NCI-H510A treated with DMSO at 0.1 percent for 48 hours (cell line): ENCODE data around the gene SPG21.

ENCODE experiments used
- DNase-seq: peaks from one replicate; lab custom pipeline; 2025; lab: John Stamatoyannopoulos, UW

SPG21 gene

GRCh38 chr15:64991536-64992135, 1.9 kb upstream of the SPG21 start:
- DNase-seq: no peak

GRCh38 chr15:64990168-64990470, 405 bp upstream of the SPG21 start:
- no peak for DNase-seq

- DNase-seq: no peak
These were observed 2.6 kb downstream of the SPG21 start for GRCh38 chr15:64987136-64987535.

DNA sequence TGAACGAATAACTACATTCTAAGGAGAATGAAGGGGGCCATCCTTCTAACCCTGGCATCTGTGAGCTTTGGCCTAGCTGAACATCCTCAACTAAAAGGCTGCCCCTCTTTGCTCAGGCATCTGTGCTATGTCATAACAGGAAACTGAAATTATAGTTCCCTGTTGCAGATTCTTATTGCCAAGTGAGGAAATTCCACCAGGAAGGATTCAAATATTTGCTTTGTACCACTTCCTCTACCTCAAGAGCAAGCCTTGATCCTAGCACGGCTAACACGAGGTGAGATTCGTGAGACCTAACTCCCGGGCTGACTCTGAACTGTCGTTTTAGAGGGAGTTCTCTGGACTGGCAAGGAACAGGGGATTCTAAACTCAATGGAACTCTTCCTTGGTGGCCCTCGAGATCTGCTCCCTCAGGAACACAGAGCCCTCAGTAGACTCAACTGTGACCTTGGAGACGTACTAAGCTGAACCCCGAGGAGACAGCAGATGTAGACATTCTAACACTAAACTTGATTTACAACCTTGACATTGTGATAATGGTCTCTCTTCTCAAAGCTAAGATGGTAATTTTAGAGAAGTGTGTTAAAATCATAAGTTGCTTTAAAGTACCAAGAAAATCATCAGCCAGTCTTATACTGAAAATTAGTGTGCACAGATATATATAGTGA, 4.2 kb downstream of the SPG21 start:
- DNase-seq: no peak

DNA sequence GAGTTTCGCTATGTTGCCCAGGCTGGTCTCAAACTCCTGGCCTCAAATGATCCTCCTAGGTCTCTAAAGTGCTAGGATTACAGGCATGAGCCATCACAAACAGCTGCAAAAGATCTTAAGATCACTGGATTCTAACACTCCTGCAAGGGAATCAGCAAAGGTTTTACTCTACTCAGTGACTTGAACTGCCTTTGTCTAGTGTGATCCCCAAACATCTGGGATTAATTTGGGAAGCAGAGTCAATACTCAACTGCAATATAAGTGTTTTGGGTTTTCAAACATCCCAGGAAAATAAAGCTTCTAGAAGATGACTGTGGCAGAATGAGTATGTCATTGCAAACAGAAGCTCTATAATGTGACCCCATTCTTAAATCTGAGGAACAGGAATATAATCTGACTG, 7.2 kb downstream of the SPG21 start:
- no peak for DNase-seq

GRCh38 chr15:64981812-64982431, 7.8 kb downstream of the SPG21 start:
- no peak for DNase-seq

DNA sequence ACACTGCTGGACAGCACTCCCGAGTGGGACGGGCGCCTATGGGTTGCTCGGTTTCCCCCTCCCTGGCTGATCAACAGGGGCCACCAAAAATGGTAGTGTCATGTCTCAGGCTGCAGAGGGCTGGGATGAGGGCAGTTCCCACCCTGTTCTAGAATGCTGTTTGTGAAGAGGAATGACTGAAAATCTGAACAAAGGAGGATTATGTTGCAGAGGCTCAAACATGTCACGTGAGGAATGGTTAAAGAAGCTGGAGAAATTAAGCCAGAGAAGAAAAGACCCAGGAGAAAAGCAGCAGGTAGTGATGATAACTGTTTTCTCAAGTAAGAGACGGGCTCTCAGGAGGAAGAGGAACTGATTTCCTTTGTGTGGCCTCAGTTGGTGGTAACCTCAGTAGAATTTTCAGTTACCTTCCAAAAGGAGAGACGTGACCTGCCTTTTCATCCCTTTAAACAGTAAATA, 10.4 kb downstream of the SPG21 start:
- no peak for DNase-seq

- DNase-seq: no peak
These were observed 14.3 kb downstream of the SPG21 start for GRCh38 chr15:64975390-64975789.

- DNase-seq: no peak
These were observed 19.0 kb downstream of the SPG21 start for GRCh38 chr15:64970698-64971097.

DNA sequence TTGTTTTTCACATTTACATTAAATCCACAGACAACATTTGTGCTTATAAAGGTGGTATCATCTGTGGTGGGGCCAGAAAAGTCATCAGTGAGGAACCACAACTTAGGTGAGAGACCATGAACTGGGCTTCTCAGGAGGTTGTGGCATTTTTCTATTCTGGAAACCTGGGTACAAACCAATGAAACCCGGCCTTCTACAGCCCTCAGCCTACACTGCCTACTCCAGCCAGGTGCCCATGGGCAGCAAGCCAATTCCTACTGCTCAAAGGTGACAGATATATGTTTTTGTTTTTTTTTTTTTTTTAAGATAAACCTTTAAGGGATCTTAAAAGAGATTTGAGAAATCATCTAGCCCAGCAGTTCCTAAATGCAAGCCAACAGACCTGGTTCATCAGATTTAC, 20.3 kb downstream of the SPG21 start:
- no peak for DNase-seq

- no peak for DNase-seq
These were observed 28.7 kb downstream of the SPG21 start for GRCh38 chr15:64961013-64961412.

GRCh38 chr15:64960153-64960552, 29.6 kb downstream of the SPG21 start:
- no peak for DNase-seq

DNA sequence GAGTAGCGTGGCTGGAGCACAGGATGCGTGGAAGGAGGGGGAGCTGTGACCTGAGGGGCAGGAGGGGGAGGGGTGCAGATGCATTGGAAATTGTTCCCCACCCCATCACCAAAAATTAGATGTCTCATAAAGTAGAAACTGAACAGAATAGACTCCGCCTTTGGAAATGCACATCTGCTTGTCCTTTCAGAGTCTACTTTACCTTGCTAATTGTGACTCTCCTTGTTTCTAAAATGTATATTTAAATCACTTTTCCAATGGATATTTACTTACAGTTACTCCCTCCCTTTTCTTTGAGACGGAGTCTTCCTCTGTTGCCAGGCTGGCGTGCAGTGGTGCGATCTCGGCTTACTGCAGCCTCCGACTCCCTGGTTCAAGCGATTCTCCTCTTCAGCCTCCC, 30.6 kb downstream of the SPG21 start:
- DNase-seq: no peak

DNA sequence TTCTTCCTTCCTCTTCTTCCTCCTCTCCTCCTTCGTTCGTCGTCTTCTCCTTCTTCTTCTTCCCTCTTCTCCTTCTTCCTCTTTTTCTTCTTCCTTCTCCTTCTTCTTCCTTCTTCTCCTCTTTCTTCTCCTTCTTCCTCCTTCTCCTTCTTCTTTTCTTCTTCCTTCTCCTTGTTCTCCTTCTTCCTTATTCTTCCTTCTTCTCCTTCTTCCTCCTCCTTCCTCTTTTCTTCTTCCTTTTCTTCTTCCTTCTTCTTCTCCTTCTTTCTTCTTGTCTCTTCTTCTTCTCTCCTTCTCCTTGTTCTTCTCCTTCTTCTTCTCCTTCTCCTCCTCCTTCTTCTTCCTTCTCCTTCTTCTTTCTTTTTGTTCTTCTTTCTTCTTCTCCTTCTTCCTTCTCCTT, 35.3 kb downstream of the SPG21 start:
- no peak for DNase-seq

GRCh38 chr15:64951777-64952418, 37.8 kb downstream of the SPG21 start:
- DNase-seq: no peak

GRCh38 chr15:64950888-64951287, 38.8 kb downstream of the SPG21 start:
- no peak for DNase-seq

GRCh38 chr15:64949383-64950186, 40.1 kb downstream of the SPG21 start:
- DNase-seq: no peak

DNA sequence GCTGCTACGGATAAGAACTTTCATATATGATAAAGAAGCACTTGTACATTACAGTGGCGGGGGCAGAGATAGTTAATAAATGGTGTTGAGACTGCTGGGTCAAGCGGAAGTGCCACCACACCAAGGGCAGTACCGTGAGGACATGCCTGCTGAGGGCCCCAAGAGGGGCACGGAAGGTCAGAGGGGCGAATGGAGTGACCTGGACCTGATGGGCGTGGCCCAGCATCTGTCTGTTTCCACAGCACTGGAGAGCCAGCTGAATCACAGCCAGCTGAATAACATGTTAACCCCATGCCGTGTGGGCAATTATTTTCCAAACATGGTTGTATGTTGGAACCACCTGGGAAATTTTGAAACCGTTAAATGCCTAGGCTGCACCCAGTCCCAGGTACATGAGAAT, 40.8 kb downstream of the SPG21 start:
- DNase-seq: no peak

GRCh38 chr15:64947211-64947610, 42.5 kb downstream of the SPG21 start:
- no peak for DNase-seq

GRCh38 chr15:64944961-64945360, 44.8 kb downstream of the SPG21 start:
- no peak for DNase-seq

- DNase-seq: no peak
These were observed 46.0 kb downstream of the SPG21 start for GRCh38 chr15:64943512-64944225.

GRCh38 chr15:64942356-64942755, 47.4 kb downstream of the SPG21 start:
- DNase-seq: no peak
